Measurements from ENCODE around the gene TUT4. TPM values are rescaled to one million over a fixed set of nuclear protein-coding genes. Genes with fewer than 3 reads are reported as not detected.

The TUT4 gene
- total RNA-seq, 1 experiment from 2014 or later: 67.4 TPM

DNA sequence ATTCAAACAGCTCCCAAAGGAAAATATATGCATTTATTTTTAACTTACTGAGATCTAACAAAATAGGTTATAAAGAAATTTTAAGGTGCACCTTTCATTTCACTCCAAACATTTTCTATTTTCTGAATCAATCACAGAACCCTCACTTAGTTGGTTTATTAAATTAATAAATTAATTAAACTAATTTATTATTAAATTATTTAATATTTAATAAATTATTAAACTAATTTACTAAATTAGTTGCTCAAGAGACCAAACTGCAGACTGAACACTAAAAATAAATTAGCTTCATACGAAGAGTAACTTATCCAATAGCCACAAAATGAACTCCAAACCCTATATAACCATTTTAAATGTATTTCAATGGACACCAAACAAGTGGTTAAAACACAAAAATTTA lies 80.5 kb downstream of the TUT4 start:
- DNase-seq (ENCODE audit: low read depth, low spot score) (no peak), ATAC-seq (no peak)
- no TSS peak for BruUV-seq (replicated peaks)
- ChIA-PET CTCF (no interaction called here), POLR2A (interaction anchor here (1.1 kb wide), 1 partner anchor 81 kb away, joined by 3 read pairs; no protein-coding TSS in a partner anchor)
- in situ Hi-C loops (cut with HindIII; ENCODE audit: low pct_unique_long_range_greater_than_20kb, low sequenced_read_pairs): no loop called here
- no peaks in the 10 kb centered on the region for H3K9me3 ChIP-seq (ENCODE audit: control insufficient read depth, insufficient read depth, low read depth, low read length)
- H3K27ac ChIP-seq (ENCODE audit: low read length): no peak overlapping the region
- no peaks in the 10 kb centered on the region for H3K27me3 ChIP-seq (ENCODE audit: control insufficient read depth, insufficient read depth, low read length)
- no peaks in the 10 kb centered on the region for H3K4me1 ChIP-seq (ENCODE audit: control insufficient read depth, insufficient read depth, low read length)
- no peak overlapping the region for H3K4me3 ChIP-seq (ENCODE audit: low read depth in 2 of 2, low read length in 2 of 2)
- TF ChIP-seq POLR2AphosphoS5 (IDR thresholded peaks at IDR 0.05; ENCODE audit: low read depth, low read length): no peak
- TF ChIP-seq, protein P1, sequence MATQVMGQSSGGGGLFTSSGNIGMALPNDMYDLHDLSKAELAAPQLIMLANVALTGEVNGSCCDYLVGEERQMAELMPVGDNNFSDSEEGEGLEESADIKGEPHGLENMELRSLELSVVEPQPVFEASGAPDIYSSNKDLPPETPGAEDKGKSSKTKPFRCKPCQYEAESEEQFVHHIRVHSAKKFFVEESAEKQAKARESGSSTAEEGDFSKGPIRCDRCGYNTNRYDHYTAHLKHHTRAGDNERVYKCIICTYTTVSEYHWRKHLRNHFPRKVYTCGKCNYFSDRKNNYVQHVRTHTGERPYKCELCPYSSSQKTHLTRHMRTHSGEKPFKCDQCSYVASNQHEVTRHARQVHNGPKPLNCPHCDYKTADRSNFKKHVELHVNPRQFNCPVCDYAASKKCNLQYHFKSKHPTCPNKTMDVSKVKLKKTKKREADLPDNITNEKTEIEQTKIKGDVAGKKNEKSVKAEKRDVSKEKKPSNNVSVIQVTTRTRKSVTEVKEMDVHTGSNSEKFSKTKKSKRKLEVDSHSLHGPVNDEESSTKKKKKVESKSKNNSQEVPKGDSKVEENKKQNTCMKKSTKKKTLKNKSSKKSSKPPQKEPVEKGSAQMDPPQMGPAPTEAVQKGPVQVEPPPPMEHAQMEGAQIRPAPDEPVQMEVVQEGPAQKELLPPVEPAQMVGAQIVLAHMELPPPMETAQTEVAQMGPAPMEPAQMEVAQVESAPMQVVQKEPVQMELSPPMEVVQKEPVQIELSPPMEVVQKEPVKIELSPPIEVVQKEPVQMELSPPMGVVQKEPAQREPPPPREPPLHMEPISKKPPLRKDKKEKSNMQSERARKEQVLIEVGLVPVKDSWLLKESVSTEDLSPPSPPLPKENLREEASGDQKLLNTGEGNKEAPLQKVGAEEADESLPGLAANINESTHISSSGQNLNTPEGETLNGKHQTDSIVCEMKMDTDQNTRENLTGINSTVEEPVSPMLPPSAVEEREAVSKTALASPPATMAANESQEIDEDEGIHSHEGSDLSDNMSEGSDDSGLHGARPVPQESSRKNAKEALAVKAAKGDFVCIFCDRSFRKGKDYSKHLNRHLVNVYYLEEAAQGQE (IDR thresholded peaks at IDR 0.05; ENCODE audit: insufficient read depth in 1 of 2, low read depth in 2 of 2, low read length in 1 of 2): no peak
- no peak for TF ChIP-seq TCF7L2 (IDR thresholded peaks at IDR 0.05; ENCODE audit: low read depth, low read length)
- TF ChIP-seq SIN3A (IDR thresholded peaks at IDR 0.05; ENCODE audit: borderline replicate concordance, insufficient read depth, low read depth, low read length): no peak
- TF ChIP-seq, protein P2, sequence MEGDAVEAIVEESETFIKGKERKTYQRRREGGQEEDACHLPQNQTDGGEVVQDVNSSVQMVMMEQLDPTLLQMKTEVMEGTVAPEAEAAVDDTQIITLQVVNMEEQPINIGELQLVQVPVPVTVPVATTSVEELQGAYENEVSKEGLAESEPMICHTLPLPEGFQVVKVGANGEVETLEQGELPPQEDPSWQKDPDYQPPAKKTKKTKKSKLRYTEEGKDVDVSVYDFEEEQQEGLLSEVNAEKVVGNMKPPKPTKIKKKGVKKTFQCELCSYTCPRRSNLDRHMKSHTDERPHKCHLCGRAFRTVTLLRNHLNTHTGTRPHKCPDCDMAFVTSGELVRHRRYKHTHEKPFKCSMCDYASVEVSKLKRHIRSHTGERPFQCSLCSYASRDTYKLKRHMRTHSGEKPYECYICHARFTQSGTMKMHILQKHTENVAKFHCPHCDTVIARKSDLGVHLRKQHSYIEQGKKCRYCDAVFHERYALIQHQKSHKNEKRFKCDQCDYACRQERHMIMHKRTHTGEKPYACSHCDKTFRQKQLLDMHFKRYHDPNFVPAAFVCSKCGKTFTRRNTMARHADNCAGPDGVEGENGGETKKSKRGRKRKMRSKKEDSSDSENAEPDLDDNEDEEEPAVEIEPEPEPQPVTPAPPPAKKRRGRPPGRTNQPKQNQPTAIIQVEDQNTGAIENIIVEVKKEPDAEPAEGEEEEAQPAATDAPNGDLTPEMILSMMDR (IDR thresholded peaks at IDR 0.05): no peak
- intact Hi-C loops (cut with micrococcal nuclease; ENCODE audit: unreplicated experiment): no loop called here
- peaks cover 13% of the 10 kb centered on the region for H3K36me3 ChIP-seq (ENCODE audit: control insufficient read depth, insufficient read depth, low read length)

DNA sequence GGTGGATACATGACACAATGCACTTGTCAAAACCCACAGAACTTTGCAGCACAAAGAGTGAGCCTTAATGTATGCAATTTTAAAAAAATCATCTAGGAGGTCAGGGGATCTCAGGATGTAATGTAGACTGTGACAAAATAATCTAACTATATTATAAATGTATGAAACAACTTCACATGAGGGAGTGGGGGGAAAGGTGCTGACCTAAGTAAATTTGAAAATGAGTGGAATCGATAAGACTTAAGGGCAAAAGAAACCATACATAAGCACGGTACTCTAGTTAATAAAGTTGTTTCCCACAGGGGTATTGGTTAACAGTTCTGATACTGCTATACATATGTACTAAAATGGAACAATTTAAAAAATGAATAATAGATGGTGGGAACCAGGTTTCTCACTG lies 83.8 kb downstream of the TUT4 start:
- ChIA-PET POLR2A (no interaction called here), CTCF (interaction anchor here (0.6 kb wide), 1 partner anchor 144 kb away, joined by 12 read pairs; no protein-coding TSS in a partner anchor)
- Histone ChIP-seq H3K27ac (ENCODE audit: low read length) (no peak overlapping the region), H3K4me1 (ENCODE audit: control insufficient read depth, insufficient read depth, low read length) (no peaks in the 10 kb centered on the region), H3K4me3 (ENCODE audit: low read depth in 2 of 2, low read length in 2 of 2) (no peak overlapping the region), H3K27me3 (ENCODE audit: control insufficient read depth, insufficient read depth, low read length) (no peaks in the 10 kb centered on the region), H3K9me3 (ENCODE audit: control insufficient read depth, insufficient read depth, low read depth, low read length) (no peaks in the 10 kb centered on the region), H3K36me3 (ENCODE audit: control insufficient read depth, insufficient read depth, low read length) (peaks cover 4% of the 10 kb centered on the region)
- no peak for ATAC-seq
- TF ChIP-seq TCF7L2 (IDR thresholded peaks at IDR 0.05; ENCODE audit: low read depth, low read length) (no peak), POLR2AphosphoS5 (IDR thresholded peaks at IDR 0.05; ENCODE audit: low read depth, low read length) (no peak), SIN3A (IDR thresholded peaks at IDR 0.05; ENCODE audit: borderline replicate concordance, insufficient read depth, low read depth, low read length) (no peak)
- TF ChIP-seq, protein P2 (IDR thresholded peaks at IDR 0.05): no peak
- TF ChIP-seq, protein P1 (IDR thresholded peaks at IDR 0.05; ENCODE audit: insufficient read depth in 1 of 2, low read depth in 2 of 2, low read length in 1 of 2): no peak
- intact Hi-C loops (cut with micrococcal nuclease; ENCODE audit: unreplicated experiment): no loop called here
- in situ Hi-C loops (cut with HindIII; ENCODE audit: low pct_unique_long_range_greater_than_20kb, low sequenced_read_pairs): no loop called here
- no peak for DNase-seq (ENCODE audit: low read depth, low spot score)
- no TSS peak for BruUV-seq (replicated peaks)

All from Panc1 (cell line).